ENCODE measurements around the gene SULT1C2. TPM values are rescaled to one million over a fixed set of nuclear protein-coding genes. Genes with fewer than 3 reads are reported as not detected.

Gene SULT1C2
- total and polyA plus RNA-seq, 3 donors from 2014 or later = 0.43 to 1.3 TPM; not detected in 1

DNA sequence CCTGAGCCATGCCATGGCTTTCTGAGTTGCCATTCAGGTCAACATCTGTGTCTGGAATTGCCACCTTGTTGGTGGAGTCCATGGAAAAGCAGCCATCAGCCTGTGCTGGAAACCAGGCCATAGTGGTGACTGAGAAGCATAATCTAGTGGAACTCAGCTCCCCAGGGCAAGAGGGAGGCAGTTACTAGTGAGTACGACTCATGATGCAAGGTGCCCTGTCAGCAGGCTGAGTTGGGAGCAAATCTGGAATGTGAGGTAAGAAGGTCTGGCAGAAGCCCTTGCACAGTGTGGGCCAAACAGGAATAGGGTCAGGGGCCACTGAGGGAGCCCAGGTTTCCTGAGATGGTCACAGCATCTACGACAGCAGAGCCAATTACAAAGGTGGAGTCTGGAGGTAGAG, 37.1 kb downstream of the SULT1C2 start:
- 91 to 100% methylated on average over 2 of the region's 2 CpGs for WGBS, 2 donors
- TF ChIP-seq, protein P1, sequence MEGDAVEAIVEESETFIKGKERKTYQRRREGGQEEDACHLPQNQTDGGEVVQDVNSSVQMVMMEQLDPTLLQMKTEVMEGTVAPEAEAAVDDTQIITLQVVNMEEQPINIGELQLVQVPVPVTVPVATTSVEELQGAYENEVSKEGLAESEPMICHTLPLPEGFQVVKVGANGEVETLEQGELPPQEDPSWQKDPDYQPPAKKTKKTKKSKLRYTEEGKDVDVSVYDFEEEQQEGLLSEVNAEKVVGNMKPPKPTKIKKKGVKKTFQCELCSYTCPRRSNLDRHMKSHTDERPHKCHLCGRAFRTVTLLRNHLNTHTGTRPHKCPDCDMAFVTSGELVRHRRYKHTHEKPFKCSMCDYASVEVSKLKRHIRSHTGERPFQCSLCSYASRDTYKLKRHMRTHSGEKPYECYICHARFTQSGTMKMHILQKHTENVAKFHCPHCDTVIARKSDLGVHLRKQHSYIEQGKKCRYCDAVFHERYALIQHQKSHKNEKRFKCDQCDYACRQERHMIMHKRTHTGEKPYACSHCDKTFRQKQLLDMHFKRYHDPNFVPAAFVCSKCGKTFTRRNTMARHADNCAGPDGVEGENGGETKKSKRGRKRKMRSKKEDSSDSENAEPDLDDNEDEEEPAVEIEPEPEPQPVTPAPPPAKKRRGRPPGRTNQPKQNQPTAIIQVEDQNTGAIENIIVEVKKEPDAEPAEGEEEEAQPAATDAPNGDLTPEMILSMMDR (IDR thresholded peaks at IDR 0.05) = no peak
- no peak for TF ChIP-seq POLR2A (IDR thresholded peaks at IDR 0.05)
- no peaks in the 10 kb centered on the region for H3K9me3 ChIP-seq
- H3K27me3 ChIP-seq = no peaks in the 10 kb centered on the region
- intact Hi-C loops (cut with DNase I; ENCODE audit: low total_unique reads) = no loop called here
- H3K36me3 ChIP-seq (ENCODE audit: low read depth, missing control alignments) = no peaks in the 10 kb centered on the region
- H3K27ac ChIP-seq = no peak overlapping the region
- no peak for DNase-seq
- H3K4me1 ChIP-seq = no peaks in the 10 kb centered on the region
- no peak overlapping the region for H3K4me3 ChIP-seq

DNA sequence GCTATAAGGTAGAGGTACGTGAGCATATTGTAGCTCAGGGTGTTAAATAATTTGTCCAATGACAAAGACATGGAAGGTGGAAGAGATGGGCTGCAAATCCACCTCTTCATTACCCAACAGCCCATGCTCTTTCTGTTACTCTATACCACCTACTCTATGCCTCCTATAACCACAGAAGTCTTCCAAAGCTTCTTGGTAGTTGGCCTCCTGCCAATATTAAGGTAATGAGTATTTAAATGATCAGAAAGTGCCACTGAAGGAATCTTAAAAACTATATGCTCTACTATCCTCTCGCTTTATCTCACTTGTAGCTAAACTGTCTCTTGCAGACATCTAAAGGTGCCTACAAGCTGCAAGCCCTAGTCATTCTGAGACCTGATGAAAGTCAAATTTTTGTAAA, 41.1 kb downstream of the SULT1C2 start:
- no peaks in the 10 kb centered on the region for H3K9me3 ChIP-seq
- no peak for TF ChIP-seq POLR2A (IDR thresholded peaks at IDR 0.05)
- TF ChIP-seq, protein P1 (IDR thresholded peaks at IDR 0.05) = no peak
- no peaks in the 10 kb centered on the region for H3K4me1 ChIP-seq
- no peaks in the 10 kb centered on the region for H3K27me3 ChIP-seq
- no peaks in the 10 kb centered on the region for H3K36me3 ChIP-seq (ENCODE audit: low read depth, missing control alignments)
- no peak overlapping the region for H3K27ac ChIP-seq
- 95 to 100% methylated on average over 2 of the region's 2 CpGs for WGBS, 2 donors
- no peak for DNase-seq
- intact Hi-C loops (cut with DNase I; ENCODE audit: low total_unique reads) = no loop called here
- H3K4me3 ChIP-seq = no peak overlapping the region

DNA sequence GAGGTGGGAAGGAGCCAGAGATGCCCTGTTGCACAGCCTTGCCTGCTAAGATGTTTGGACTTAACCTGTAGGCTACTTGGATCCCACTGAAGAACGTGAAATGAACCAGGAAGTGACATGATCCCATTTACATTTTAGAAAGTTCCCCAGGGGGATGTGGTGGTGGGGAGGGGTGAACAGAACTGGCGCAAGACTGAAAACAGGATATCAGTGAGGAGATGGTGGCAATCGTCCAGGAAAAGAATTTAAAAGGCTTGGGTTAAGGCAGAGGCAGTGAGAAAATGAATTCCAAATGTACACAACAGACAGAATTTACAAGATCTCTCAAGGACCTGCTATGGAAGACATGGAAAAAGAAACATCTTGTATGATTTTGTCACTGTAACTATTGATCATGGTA, 42.3 kb downstream of the SULT1C2 start:
- no peak for TF ChIP-seq POLR2A (IDR thresholded peaks at IDR 0.05)
- TF ChIP-seq, protein P1 (IDR thresholded peaks at IDR 0.05) = no peak
- no peak for DNase-seq
- 30 to 60% methylated on average over 3 of the region's 3 CpGs for WGBS, 2 donors
- Histone ChIP-seq H3K9me3 (no peaks in the 10 kb centered on the region), H3K27ac (no peak overlapping the region), H3K27me3 (no peaks in the 10 kb centered on the region), H3K4me1 (no peaks in the 10 kb centered on the region), H3K4me3 (no peak overlapping the region), H3K36me3 (ENCODE audit: low read depth, missing control alignments) (no peaks in the 10 kb centered on the region)
- intact Hi-C loops (cut with DNase I; ENCODE audit: low total_unique reads) = no loop called here

DNA sequence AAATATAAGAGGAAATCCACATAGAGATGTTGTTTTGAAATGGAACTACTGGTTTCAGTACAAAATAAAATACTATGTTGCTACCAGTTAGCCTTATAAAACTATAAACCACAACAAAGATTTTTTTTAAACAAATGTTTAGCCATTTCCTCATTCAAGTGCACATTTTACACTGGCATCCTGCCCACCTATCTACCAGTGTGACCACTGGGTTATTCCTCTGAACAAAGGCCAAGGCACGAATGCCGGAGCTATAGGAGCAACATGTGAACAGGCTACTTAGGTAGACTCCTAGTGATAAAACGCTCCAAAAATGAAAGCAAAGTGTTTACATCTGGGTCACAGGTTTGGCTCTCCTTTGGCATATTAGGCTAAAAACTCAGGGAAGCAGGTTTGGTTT, 57.3 kb downstream of the SULT1C2 start:
- Histone ChIP-seq H3K9me3 (no peaks in the 10 kb centered on the region), H3K4me3 (no peak overlapping the region), H3K27ac (no peak overlapping the region), H3K4me1 (no peaks in the 10 kb centered on the region), H3K27me3 (no peaks in the 10 kb centered on the region), H3K36me3 (ENCODE audit: low read depth, missing control alignments) (no peaks in the 10 kb centered on the region)
- WGBS, 2 donors = 62 to 72% methylated on average over 3 of the region's 3 CpGs
- DNase-seq = no peak
- intact Hi-C loops (cut with DNase I; ENCODE audit: low total_unique reads) = no loop called here
- TF ChIP-seq, protein P1 (IDR thresholded peaks at IDR 0.05) = no peak
- TF ChIP-seq POLR2A (IDR thresholded peaks at IDR 0.05) = no peak

DNA sequence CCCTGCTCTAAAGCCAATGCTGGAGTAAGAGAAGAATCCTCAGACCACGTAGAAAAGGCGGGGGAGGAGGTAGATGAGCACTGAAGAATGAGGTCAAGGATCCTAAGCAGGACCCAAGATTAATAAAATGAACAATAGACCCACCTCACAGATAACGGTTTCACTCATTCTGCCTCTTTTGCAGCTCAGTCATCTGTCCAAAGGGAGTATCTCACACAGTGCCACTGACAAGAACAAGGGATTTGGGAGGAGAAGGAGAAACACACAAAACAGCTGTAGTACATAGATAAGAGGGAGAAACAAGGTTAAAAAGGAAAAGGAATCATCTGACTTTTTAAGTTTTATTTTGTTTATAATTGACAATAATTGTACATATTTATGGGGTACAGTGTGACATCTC, 58.1 kb downstream of the SULT1C2 start:
- H3K27me3 ChIP-seq = no peaks in the 10 kb centered on the region
- no peak for DNase-seq
- H3K27ac ChIP-seq = no peak overlapping the region
- H3K36me3 ChIP-seq (ENCODE audit: low read depth, missing control alignments) = no peaks in the 10 kb centered on the region
- H3K9me3 ChIP-seq = no peaks in the 10 kb centered on the region
- 38 to 60% methylated on average over 3 of the region's 3 CpGs for WGBS, 2 donors
- no peaks in the 10 kb centered on the region for H3K4me1 ChIP-seq
- H3K4me3 ChIP-seq = no peak overlapping the region
- intact Hi-C loops (cut with DNase I; ENCODE audit: low total_unique reads) = no loop called here
- no peak for TF ChIP-seq POLR2A (IDR thresholded peaks at IDR 0.05)
- TF ChIP-seq, protein P1 (IDR thresholded peaks at IDR 0.05) = no peak
